Retinal pigment epithelial cell (primary cell): ENCODE data around the gene FAF1.

Source experiments
- DNase-seq: peaks from one replicate; pipeline ENCODE4 v3.0.0-alpha.2; 2010; ENCODE audit warnings: low read depth
- H3K4me3 ChIP-seq: 2 replicates; pipeline ENCODE4 v1.5.1; 2011; ENCODE audit warnings: mild to moderate bottlenecking, low read length, control low read depth, moderate library complexity
- CTCF ChIP-seq: conservative IDR thresholded peaks from 2 replicates; pipeline ENCODE4 v1.5.1; 2011; ENCODE audit warnings: low read depth, low read length, control low read depth, inconsistent platforms

FAF1 gene

GRCh38 chr1:50438945-50439344 is 521.1 kb downstream of the FAF1 start:
- no peak for TF ChIP-seq CTCF
- no peak overlapping the region for H3K4me3 ChIP-seq
- DNase-seq = no peak

DNA sequence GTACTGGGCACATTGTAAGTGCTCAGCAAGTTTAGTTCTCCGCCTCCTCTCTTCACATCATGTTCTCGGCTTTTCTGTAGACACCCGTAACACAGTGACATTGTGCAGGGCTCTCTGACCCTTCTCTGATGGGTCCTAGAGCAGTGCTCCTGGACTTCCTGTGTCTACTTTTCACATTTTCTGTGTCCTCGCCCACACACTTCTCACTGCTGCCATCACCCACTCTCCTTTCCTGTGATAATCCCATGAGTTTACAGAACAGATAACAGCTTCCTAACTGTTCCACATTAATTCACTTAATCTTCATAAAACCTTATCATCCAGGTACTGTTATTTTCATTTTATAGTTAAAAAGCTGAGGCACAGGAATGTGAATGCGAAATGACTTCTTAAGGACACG is 523.6 kb downstream of the FAF1 start:
- no peak for DNase-seq
- TF ChIP-seq CTCF = no peak
- no peak overlapping the region for H3K4me3 ChIP-seq

DNA sequence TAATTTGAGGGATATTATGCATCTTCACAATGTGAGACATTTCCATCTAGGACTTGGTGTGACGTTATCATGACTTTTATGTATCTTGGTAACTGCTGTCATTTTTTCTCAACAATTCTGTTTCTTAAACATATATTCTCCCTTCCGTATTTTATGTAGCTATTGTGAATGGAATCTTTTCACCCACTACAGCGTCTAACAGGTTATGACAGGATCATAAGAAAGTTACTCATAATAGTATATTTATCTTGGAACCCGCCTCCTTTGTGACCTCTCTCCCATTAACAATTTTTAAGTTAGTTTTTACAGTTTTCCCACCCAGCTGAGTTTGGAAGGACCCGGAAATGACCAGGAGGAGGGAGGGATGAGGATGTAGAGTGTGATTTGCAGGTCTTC is 530.1 kb downstream of the FAF1 start:
- no peak for TF ChIP-seq CTCF
- H3K4me3 ChIP-seq = no peak overlapping the region
- no peak for DNase-seq

GRCh38 chr1:50427818-50428779 is 532.0 kb downstream of the FAF1 start:
- no peak overlapping the region for H3K4me3 ChIP-seq
- no peak for TF ChIP-seq CTCF
- DNase-seq = no peak

DNA sequence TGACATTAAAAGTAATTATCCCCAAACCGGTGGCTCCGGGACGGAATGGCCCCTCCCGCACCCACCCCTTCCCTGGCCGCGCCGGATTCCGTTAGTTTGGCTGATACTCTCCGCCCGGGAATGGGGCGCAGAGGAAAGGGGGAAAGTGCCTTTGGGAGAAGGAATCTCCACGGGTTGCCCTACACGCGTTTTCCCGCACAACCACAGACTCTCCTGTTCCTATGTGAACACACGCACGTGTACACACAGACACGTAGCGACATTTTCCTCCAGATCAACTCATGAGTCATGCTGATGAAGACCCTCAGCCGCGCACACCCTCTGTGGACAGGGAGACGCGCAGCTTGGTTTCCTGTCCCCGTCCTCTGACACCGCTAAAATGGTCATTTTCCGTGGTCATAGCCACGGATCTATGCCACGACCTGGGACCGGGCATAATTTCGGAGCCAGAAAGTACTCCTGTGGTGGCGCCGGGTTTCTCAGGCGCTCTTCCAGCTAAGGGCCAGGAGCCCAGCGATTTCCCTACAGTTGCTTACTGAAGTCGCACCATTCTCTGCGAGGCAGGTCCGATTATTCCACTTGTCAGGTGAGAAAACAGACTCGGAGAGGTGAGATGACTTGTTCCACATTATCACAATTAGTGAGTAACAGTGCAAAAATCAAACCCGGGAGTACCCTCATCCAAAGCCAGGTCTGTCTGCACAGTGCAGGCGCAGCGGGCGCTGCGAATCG is 532.8 kb downstream of the FAF1 start:
- no peak overlapping the region for H3K4me3 ChIP-seq
- no peak for DNase-seq
- no peak for TF ChIP-seq CTCF

DNA sequence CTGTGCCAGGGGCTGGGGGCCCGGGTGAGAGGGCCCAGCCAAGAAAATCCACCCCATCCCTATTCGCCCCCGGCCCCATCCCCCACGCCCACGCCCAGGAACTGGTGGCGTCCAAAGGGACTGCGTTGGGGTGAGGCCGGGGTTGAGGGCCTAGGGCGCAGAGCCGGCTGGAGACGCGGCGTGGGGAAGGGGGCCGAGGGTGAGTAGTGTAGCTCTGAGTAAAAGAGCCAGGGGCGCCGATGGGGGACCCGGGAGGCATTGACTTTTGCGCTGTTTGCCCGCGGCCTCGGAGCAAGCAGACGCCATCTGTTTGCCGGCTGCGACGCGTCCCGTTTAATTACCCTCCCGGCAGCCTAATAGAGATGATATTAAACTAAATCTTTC is 533.4 kb downstream of the FAF1 start:
- H3K4me3 ChIP-seq = no peak overlapping the region
- no peak for TF ChIP-seq CTCF
- DNase-seq = no peak
